KBM-7 (cell line): ENCODE data around the gene TSPAN9.

Experiments
- DNase-seq: peaks from one replicate; pipeline ENCODE4 v3.0.0-alpha.2; 2015
- in situ Hi-C: fragments of 300-500 bp; cut with MboI; formaldehyde crosslinking; loops from 2 replicates; pipeline ENCODE4 v1.14.3; 2020; ENCODE audit warnings: low sequenced_read_pairs, low pct_unique_long_range_greater_than_20kb, mixed read lengths

The TSPAN9 gene

GRCh38 chr12:3191450-3191849 lies 114.3 kb downstream of the TSPAN9 start:
- in situ Hi-C loops = no loop called here
- no peak for DNase-seq

DNA sequence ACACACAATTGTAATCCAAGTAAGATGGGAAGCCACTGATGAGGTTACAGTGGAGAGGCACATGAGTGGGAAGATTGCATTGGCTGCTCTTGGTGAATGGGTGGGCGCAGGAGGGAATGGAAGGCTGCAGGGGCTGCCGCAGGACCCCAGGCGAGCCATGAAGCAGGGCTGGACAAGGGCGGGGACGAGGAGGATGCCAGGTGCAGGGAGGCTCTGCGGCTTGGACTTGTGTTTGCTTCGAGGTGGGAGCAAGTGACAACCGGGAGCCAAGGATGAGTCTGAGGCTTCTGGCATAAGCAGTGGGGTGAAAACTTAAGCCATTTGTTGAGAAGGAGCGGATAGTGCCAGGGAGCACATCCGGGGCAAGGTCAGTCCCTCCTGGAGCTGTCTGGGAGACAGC lies 115.0 kb downstream of the TSPAN9 start:
- no peak for DNase-seq
- in situ Hi-C loops = no loop called here

GRCh38 chr12:3193131-3193530 lies 116.0 kb downstream of the TSPAN9 start:
- no peak for DNase-seq
- in situ Hi-C loops = no loop called here

GRCh38 chr12:3193755-3194154 lies 116.6 kb downstream of the TSPAN9 start:
- DNase-seq = no peak
- in situ Hi-C loops = no loop called here

DNA sequence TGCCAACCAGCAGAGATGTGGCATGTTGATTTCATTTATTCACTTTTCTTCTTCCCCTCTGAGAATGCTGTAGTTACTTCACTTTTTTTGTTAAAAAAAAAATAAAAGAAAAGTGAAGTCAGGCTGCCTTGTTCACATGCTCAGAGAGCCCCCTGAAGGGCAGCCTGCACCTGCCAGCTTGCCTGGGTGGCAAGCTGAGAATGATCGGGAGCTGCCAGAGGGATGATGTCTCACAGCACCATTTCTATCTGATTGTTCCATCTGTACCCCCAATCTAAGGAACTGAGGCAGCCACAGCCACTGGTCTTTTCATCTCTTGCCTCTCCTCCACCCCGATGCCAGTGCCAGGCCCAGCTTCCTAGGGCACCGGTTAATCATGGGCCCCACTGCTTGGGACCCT lies 118.2 kb downstream of the TSPAN9 start:
- in situ Hi-C loops = no loop called here
- DNase-seq = no peak

GRCh38 chr12:3195859-3196483 lies 118.8 kb downstream of the TSPAN9 start:
- in situ Hi-C loops = no loop called here
- no peak for DNase-seq

DNA sequence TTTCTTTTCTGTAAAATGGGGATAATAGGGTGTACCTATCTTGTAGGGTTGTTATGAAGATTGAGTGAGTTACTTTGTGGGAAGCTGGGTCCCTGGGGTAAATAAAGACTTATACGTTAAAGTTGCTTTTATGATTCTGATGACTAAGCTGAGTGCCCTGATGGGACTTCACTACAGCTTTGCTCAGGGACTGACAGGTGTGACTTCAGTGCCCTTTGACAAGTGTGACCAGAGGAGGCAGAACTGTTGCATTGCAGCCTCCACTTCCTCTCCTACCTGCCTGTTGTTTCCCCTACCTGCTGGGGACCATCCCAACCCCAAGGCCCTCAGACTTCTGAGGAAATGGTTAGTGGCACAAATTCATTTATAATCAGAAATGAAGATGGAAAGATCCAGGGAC lies 119.3 kb downstream of the TSPAN9 start:
- in situ Hi-C loops = no loop called here
- DNase-seq = no peak

DNA sequence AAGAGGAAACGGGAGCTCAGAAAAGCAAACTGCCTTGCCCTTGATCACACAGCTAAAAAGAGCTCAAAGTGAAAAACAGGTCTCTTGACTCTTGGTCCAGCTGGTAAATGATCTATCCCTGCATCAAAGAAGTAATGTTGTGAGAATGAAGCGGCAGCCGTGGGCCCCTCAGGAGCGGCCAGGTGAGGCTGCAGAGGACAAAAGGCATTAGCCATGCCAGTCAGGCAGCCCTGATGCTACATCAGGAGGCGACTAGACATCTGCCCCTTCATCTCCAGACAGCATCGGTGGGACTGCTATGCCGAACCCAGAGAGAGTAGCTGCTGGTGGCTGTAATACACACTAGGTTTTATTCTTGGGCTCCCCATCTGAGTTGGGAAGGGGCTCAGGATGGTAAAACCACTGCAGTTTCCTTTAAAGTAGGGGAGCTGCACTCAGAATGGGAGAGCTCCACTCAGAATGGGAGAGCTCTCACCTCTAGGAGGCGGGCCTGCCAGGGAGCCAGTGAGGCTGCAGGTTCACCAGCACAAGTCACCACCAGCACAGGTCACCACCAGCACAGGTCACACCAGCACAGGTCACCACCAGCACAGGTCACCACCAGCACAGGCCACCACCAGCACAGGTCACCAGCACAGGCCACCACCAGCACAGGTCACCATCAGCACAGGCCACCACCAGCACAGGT lies 120.1 kb downstream of the TSPAN9 start:
- in situ Hi-C loops = no loop called here
- no peak for DNase-seq

DNA sequence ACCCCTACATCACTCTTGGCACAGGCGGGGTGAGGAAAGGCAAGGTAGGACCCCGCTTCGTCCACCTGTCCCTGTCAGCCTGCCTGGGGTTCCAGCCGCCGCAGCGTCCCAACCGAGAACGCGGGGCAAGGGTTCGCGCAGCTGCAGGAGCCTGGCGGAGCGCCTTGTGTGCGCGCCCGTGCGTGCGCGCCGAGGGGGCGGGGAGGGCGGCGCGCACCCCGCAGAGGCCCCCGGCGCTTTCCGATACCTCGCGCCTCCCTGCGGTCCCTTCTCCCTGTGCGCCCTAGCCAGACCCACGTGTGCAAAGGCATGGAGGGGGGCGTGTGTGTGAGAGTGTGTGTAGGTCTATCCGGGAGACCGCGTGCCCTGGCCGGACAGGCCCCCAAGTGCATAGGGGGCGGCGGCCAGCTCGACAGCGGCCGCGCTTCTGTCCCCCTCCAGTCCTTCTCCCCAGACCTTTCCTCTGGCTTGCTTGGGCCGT lies 122.4 kb downstream of the TSPAN9 start:
- in situ Hi-C loops = no loop called here
- DNase-seq = no peak

DNA sequence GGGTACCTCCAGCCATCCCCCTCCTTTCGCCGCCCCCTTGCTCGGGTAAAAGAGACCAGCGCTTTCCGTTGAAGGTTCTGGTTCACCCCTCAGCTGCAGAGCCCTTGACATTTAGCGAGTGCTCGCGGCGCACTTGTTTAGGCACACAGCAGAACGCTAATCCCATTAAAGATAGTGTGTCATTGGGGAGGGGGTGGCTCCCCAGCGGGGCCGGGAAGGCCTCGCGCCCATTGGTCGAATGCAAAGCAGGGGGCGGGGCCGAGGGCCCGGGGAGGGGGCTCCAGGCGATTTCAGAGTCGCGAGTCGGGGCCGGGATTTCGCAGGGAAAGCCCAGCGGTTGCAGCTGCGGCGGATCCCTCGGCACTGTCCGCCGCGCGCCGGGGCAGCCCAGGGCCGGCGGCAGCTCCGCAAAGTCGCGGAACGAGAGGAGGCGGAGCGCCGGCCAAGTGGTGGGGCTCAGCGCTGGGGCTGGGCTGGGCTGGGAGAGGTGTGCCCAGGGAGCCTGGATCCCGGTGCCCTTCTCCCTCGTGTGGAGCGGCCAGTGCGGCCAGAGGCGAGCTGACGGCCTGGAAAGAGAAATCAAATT lies 122.9 kb downstream of the TSPAN9 start:
- DNase-seq = no peak
- in situ Hi-C loops = no loop called here

DNA sequence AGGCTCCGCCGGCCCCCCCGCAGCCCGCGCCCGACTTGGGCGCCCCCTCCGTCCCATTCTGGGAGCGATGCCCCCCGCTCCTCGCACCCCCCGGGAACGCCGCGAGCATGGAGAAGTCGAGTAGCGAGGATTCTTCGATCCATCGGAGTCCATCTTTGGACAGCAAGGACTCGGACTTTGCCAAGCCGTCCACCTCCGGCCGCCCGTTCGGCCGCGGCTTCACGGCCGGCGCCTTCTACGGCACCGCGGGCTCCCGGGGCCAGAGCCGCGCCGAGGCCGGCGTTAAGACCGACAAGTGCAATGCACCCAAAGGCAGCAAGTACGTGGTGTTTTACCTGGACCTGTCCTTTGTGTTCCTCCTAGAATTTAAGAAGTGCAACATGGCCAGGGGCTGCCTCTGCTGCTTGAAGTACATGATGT lies 123.6 kb downstream of the TSPAN9 start:
- no peak for DNase-seq
- in situ Hi-C loops = no loop called here

- in situ Hi-C loops = no loop called here
These were observed 124.3 kb downstream of the TSPAN9 start for GRCh38 chr12:3201339-3202051.

DNA sequence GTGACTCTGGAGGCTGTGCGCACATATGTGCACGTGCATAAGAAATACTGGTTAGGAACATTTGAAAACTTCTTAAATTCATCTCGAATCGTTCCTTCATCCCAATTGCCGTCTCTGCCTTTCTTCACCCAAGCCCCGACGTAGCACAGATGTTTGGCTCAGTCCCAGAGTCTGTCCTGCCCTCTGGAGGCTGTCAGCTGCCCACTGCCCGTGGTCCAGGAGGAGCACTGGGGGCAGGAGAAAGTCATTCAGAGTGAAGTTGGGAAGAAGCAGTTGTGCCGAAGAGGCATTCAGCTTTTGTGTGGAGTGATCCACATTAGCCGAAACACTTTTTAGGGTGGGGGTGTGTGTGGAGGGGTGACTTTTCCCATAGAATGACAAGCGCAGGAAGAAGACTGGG lies 124.9 kb downstream of the TSPAN9 start:
- DNase-seq = no peak
- in situ Hi-C loops = no loop called here

More at GRCh38 chr12:3201339-3202051, 124.3 kb downstream of the TSPAN9 start:
- DNase-seq = no peak

DNA sequence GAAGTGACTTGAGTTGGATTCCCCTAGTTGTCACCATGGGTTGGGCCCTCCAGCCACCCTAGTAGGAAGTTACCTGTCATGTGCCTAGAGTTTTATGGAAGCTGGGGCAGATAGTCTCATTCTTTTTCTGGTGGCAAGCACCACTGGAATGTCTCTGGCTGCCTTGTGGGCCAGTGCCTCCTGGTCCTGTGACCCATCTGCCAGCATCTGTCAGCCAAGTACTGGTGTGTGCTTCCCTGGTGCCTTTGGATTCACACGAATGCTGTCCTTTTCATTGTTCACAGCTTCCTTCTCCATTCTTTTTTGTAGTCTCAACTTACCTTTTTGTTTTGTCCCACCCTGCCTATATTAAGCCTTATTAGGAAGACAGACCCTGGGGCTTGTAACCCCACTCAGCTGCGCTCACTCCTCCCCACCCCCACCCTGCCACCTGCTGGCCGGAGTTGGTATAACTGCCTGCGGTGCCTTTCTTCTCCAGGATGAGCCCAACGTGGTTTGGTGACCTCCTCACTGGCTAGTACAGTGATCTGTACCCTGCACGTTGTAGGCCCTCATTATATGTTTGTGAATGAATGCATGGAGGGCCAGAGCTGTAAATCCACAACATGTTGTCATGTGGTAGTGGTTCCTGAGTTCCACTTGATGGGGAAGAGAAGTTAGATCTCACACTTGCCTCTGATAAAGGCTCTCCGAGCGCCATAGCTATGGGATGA lies 125.7 kb downstream of the TSPAN9 start:
- in situ Hi-C loops = no loop called here
- DNase-seq = peak; percentile 53

- no peak for DNase-seq
- in situ Hi-C loops = no loop called here
These were observed 126.5 kb downstream of the TSPAN9 start for GRCh38 chr12:3203713-3204112.

GRCh38 chr12:3204143-3204542 lies 127.0 kb downstream of the TSPAN9 start:
- no peak for DNase-seq
- in situ Hi-C loops = no loop called here

GRCh38 chr12:3204730-3205531 lies 127.8 kb downstream of the TSPAN9 start:
- DNase-seq = no peak
- in situ Hi-C loops = no loop called here

- in situ Hi-C loops = no loop called here
- no peak for DNase-seq
These were observed 128.8 kb downstream of the TSPAN9 start for GRCh38 chr12:3205742-3206519.
